HS-5 (cell line): Measurements from ENCODE around the gene HOGA1.
"Not testable (repeated sequence)": the region's sequence is repeated elsewhere in the genome, so short reads cannot be mapped to it uniquely, and the experiment has no call there.

Source experiments
- DNase-seq: peaks from one replicate; pipeline ENCODE4 v3.0.0-alpha.2; 2012; ENCODE audit warnings: low read depth

The HOGA1 gene

DNA sequence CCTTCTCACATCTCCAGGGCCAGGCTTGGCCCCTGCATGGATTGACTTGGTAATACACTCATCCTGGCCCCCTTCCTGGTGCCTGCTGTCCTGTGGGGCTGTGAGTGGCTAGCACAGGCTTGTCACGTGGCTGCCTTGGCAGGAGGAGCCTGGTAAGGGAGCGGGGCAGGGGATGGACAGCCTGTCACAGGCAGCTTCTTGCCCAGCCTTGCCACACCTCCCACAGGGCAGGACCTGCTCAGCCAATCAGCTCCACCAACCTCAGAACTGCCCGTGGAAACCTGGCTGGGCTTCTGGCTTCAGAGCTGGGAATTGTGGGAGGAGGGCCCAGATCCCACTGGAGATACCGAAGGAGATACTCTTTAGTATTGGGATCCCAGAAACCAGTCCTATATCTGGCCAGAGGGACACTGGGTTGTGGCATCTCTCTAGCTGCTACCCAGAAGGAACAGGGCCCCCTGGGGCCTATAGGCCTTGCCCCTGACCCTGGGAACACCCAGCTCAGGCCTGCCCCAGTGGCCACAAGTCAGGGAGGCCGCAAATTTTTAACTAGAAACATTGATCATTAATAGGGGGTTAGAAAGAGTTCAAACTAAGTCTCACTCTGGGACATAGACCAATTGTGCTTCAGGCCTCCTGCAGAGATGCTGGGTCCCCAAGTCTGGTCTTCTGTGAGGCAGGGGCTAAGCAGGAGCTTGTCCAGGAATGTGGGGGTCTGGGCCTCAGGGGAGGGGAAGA lies at the start of gene HOGA1:
HOGA1 (plus strand) TSS at position 330 of the 738 bp plus-strand sequence; CDS start at position 645, 315 bp downstream.
- DNase-seq: no peak

DNA sequence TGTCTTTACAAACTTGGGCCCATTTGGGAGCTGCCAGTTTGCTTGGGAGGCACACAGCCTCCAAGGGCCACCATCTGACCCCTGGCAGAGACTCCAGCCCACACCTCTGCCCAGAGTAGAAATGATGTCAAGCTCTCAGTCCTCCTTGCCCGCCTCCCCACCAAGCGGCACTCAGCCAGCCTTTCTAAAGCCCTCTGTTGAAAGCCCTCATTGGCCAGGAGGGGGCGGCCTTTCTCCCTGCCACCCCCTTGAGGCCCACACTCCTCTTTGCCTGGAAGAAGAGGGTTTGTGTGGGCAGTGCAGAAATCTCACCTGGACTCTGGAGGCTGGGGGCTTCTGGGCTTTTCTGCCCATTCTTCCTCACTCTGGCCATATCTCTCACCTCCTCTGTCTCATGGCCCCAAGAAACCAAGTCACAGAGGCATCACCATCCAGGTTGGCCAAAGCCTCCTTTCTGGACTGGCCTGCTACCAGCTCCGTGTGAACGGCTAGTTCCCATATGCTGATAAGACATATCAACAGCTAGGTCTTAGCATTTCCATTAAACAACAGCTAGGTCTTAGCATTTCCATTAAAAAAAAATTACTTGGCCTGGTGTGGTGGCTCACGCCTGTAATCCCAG lies 49.3 kb upstream of the HOGA1 start:
- DNase-seq: no peak

DNA sequence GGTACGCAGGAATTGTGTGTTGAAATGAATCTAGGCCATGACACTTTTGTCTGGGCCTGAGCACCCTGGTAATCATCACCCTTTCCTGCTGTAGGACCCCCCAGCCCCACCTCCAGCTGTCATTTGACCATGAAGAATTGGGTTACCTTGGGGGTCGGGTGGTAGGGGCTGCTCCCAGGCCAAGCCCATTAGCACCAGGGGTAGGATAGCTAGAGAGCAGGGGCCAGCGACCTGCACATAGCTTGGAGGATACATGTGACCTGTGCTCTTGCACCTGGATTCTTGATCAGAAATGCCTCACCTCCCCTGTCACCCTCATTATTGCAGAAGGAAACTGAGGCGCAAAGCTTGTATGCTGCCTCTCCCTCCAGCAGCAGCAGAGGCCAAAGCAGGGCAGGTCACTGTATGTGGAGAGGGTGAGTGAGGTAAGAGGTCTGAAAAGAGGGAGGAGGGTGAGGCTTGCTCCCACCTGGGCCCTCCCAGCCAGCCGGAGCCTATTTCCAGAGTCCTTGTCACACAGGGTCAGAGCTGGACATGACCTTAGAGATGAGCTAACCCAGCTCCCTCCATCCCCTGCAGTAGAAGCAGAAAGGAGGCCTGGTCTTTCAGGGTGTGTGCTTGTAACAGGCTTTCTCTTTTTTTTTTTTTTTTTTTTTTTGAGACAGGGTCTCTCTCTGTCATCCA lies 46.9 kb upstream of the HOGA1 start:
- no peak for DNase-seq

DNA sequence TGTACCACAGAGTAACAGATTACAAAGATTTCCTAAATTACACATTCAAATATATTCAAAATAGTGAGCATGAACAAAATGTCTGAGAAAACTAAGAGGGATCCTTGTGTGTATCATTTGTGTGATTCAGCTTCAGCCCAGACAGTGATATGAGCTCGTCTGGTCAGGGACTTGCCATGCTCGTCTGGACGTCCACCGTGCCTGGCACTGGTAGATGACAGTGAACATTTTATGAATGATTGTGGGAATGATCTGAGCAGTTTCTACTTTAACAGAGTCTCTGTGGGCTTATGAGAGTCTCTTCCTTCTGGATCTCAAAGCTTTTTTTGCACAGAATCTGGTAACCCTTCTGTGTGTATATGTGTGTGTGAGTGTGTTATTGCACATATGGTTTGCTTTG lies 45.8 kb upstream of the HOGA1 start:
- no peak for DNase-seq

DNA sequence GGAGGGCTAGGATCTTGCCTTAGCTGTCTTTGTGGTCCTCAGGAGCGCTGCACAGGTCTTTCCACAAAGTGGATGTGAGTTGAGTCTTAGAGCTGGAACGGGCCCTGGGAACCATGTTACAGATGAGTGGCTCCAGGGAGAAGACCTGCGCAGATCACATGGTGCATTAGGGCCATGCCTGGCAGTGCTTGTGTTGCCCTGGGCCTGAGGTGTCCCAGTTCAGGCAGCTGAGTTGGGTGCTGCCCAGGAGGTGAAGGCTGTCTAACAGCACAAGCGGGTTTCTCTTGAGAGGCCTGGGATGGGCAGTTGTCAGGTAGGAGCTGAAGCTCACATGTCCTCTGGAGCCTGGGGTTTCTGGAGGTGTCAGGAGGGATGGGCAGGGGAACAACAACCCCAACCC lies 45.4 kb upstream of the HOGA1 start:
- no peak for DNase-seq

DNA sequence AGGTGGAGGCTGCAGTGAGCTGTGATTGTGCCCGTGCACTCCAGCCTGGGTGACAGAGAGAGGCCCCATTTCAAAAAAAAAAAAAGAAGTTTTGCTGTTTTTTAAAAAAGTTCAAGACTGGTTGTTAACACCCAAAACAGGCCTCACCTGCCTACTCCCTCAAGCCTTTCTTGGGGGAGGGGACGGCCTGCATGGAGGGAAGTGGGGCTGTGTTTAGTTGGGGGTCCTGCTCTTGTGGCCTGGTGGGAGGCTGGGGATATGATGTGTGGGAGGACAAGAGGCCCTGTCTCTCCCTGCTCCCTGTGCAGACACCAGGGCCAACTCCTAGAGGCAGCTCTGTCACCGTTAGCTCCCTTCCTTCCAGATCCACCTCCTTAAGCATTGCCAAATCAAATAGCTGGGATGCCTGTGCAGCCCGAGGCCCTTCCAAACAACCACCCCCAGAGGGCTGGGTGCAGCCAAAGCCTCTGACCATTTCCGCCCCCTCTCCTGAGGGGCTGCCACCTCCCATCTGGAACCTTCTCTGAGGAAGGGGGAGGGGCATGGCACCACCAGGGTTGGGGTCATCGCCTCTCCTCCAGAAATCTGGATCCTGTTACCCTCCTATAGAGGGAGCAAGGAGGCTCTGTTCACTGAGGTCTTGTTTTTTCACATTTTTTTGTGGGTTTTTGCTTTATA lies 44.5 kb upstream of the HOGA1 start:
- no peak for DNase-seq

DNA sequence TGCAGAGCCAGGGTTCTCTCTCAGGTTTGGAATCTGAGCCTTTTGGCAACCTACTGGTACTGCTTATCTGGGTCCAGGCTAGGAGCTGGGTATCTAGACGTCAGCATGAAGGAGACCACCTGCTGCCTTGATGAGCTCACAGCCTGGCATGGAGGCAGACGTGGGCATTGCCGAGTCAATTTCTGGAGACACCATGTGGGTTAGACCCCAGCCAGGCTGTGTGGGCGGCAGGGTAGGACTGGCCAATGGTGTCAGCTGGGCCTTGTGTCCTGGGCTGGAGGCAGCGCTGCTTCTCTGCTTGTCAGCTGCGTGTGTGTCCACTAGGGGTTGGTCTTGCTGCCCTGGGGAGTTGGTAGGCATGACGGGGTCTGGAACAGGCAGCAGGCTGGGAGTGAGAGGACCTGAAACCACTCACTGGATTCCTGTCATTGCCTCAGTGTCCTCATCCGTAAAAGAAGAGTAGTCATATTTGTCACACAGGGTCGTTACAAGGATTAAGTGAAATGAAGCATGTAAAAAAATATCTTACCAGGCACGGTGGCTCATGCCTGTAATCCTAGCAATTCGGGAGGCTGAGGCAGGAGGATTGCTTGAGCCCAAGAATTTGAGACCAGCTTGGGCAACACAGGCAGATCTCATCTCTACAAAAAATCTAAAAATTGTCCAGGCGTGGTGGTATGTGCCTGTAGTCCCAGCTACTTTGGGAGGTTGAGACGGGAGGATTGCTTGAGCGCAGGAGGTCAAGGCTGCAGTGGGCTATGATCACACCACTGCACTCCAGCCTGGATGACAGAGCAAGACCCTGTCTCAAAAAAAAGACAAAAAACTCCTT lies 43.3 kb upstream of the HOGA1 start:
- no peak for DNase-seq

DNA sequence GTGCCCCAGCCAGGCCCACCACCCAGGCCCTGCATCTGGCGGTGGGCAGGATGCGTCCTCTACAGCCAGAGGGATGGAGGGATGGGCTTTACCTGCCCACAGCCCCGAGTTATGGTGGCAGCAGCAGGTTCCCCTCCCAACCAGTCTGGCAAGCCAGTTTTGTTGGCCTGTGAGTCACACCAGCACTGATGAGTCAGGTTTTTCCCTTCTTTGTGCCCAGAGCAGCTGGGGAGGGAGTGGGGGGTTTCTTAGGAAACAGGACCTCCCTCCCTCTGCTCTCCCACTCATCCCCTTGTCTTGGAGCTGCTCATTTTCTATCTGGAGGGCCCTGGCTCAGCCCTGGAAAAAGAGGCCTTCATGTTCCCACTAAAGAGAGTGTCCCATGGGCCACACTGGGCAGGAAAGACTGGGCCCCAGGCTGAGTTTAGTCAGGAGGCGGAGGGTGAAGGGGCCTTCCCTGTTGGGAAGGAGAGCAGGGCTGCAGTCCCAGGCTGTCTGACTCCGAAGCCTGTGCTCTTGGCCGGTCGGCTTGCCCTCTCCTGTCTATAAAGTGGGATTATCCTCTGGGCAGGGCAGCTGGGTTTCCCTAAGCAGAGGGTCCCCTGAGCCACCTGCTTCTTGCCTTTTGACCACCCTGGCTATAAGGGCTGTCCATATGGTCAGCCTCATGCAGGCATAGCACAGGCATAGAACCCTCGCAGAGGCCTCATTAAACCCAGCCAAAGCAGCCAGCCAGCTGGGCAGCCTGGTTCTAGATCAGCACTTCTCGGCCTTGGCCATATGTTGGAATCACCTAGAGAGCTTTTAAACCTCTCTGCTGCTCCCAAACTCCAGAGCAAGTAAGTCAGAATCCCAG lies 41.8 kb upstream of the HOGA1 start:
- DNase-seq: peak; percentile 88

DNA sequence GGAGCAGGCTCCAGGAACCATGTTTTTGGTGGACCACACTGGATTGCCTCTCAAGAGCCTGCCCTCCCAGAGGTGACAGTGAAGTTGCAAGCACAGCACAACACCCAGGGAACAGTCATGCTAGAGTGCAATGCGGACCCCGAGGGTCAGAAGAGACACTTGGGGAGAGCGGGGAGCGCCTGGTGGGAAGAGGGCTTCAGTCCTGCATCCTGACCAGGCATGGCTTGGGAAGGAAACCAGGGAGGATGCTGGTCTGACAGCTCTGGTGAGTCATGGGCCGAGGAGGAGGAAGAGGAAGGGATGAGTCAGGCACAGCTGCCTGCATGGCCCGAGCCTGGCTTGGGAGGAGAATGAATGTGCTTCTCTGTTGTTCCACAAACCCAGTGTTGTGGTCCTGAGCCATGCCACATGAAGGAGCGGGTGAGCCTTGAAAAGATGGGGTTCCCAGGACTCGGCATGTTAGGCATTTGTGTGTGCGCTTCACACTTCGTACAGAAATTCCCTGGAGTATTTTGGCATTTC lies 41.1 kb upstream of the HOGA1 start:
- peak; percentile 90 for DNase-seq

DNA sequence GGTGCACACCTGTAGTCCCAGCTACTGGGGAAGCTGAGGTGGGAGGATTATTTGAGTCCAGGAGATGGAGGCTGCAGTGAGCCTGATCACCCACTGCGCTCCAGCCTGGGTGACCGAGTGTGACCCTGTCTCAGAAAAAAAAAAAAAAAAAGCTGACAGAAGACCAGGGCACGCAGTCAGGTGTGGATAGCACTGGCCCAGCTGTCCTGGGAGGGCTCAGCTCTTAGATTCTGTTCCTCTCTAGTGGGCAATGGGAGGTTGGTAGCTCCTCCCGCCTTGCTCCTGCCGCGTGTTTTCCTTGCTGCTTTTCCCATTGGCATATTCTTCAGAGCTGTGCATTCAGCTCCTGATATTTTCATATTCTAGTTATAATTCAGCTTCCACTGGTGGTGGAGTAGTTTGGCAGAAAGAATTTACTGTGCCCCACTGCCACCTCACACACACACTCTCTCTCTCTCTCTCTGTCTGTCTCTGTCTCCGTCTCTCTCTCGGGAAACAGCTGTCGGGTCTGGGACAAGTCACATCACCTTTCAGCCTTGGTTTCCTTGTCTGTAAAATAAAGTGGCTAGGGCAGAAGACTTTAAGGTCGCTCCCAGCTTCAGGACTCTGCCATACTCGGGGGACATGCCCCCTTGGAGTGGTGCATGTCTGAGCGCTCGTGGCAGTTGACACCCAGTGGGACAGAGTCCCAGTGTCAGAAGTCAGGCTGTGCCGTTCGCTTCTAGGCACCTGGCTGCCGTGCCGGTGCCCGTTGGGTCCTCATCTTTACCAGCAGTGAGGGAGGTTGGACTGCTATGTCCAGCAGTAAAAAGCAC lies 37.5 kb upstream of the HOGA1 start:
- DNase-seq: no peak

DNA sequence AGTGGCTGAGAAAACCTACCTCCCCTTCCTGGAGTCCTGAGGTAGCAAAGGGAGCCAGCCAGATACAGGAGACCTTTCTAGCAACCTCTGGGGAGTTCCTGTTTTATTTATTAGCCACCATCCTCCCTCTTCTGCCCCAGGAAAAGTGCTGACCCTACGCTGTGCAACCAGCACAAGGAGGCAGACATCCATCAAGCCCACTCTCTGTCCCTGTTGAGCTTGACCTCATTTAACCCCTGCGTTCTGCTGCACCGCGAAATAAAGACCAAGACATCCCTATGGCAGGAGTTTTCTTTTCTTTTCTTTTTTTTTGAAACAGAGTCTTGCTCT lies 37.0 kb upstream of the HOGA1 start:
- DNase-seq: no peak

DNA sequence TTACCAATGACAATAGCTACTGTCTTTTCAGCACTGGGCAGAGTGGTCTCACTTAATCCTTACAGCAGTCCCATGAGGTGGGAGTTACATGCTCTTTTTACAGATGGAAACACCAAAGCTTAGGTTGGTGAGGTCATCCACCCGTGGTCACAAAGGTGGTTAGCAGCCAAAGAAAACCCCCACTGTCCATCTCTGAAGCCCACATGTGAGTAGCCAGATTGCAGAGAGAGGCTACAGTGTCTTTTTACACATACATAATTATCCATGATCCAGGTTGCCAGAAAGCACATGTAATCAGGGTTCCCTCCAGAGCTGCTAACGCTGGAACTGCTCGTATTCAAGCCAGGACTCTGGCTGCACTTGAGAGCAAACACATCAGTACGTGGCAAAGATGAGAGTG lies 36.2 kb upstream of the HOGA1 start:
- DNase-seq: no peak

DNA sequence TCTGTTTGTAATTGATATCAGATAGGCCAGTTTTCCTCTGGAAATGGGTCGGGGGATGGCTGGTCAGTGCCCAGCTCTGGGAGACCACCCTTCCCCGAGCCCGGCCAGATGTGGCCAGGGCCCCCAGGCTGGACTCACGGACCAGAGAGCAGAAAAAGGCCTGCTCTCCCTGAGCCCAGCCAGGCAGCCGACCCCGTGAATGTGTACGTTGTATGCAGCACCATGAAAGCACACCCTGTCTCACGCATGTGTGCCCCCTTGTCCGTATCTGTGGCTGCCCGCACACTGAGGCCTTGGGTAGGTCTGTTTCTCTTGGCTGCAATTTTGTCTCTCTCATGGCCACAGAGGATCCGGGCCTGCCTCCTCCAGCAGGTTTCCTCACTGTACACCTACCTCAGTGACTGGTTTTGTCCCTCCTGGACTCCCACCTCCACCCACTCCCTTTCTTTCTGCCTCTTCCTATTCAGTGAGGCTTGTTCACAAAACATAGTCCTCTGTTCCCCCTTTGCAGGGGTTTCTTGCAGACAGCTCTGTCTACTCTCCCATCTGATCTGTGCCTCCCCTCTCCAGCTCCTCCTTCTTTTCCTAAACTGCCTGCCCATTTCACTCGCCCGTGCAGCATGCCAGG lies 35.2 kb upstream of the HOGA1 start:
- DNase-seq: no peak

DNA sequence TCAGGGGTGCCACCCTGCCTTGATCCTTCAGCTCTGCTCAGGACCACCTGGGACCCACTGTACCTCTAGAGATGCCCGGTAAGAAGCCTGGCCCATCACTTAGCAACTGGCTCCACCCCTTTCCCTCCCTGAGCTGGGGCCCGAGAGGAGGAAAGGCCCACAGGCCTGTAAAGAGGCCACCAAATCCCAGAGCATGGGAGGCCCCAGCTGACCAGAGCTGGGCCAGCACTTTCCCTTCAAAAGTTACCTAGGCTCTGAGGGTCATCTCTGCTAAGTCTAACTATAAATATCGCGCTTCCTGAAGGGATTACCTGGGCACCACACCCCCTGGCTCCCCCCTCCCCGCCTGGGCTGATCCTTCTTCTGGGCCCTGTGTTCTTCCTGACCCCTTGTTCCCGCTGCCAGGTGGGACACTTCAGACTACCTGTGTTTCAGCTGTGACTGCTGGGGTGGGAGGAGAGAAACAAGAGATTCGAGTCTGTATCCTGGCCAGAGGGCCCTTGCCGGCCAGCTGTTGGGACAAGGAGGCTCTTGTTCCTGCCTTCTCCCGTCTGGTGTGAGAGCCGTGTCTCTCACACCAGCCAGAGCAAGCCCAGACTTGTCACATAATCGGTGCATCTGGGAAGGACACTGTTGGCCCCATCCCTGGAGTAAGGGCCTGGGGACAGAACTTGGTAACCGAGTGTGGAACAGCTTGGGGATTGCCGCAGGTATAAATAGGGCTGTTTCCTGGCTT lies 34.4 kb upstream of the HOGA1 start:
- no peak for DNase-seq

DNA sequence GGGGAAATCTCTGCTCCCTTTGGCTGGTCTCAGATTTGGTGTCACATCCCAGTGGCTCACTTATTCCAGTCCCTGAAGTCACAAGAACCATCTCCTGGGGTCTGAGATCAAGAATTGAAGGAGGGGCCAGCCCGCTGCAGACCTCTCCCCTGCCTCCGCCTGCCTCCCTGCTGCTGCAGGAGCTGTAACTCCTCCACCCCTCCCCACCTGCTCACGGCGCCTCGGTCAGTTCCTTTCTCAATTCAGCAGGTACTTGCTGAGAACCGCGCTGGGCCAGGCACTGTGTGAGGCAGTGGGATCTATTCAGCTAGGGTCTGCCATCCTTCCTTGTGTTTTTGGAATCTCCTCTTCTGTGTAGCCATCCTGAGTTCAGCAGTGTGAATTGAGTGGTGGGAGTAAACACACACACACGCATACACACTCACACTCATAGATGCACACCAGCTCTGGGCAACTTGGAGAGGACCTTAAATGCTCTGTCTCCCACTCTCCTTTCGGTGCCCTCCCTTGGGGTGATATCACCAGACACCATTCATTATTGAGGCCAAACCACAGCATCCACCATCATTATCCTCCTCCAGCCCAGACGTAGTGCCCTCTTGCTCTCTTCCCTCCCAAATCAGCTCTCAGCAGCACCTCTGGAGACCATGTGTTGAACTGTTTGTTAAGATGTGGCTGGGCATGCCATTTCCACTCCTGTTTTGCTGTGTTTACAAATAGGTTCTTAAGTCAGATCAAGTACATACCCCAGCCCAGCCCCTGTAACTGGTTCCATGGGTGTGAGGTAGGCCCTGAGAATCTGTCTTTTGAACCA lies 33.6 kb upstream of the HOGA1 start:
- DNase-seq: no peak

DNA sequence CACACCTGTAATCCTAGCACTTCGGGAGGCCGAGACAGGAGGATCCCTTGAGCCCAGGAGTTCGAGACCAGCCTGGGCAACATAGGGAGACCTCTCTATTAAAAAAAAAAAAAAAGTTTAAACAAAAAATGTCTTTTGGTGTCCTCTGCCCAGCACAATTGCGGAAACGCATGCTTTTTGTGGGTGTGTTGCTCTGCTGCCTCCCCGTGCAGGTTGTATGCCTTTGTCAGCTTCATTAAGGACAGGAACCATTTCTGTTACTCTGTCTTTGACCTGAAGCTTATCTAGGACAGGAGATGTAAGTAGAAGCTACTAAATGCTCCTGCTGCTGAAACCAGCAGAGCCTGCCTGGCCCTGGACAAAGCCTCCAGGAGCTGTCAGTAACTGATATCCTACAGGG lies 32.9 kb upstream of the HOGA1 start:
- DNase-seq: no peak

DNA sequence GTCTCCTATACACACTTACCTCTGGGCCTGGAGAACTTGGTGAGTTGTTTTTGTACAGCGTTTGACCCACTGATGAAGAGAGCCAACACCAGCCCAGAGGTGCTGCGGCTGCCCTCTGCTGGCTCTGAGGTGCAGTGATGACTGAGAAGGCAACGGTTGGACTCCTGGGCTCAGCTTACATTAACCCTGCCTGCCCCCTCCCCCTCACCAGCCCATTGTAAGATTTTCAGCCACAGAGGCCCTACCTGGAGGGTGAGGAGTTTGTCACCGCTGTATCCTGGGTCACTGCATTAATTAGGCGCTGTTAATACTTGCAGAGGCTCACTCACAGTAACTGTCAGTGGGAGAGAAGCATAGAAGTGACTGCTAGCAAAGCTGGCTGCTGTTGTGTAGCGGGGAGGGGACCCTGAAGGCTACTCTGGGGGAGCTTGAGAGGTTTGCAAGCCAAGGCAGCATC lies 30.6 kb upstream of the HOGA1 start:
- DNase-seq: no peak

DNA sequence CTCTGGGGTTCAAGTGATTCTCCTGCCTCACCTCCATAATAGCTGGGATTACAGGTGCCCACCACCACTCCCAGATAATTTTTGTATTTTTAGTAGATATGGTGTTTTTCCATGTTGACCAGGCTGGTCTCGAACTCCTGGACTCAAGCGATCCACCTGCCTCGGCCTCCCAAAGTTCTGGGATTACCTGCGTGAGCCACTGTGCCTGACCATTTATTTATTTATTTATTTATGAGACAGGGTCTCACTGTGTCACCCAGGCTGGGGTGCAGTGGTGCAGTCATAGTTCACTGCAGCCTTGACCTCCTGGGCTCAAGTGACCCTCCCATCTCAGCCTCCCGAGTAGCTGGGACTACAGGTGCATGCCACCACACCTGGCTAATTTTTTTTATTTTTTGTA lies 29.9 kb upstream of the HOGA1 start:
- DNase-seq: not testable (repeated sequence)
